ENCODE measurements around the gene CDK8. TPM values are rescaled to one million over a fixed set of nuclear protein-coding genes. Genes with fewer than 3 reads are reported as not detected.
"Not testable (repeated sequence)": the region's sequence is repeated elsewhere in the genome, so short reads cannot be mapped to it uniquely, and the experiment has no call there.

Gene CDK8
- total RNA-seq, 1 donor from 2014 or later: 9.7 TPM

- intact Hi-C loops (cut with DNase I): no loop called here
- ATAC-seq (ENCODE audit: poor library complexity) (no peak), DNase-seq (no peak)
Observed at GRCh38 chr13:26300140-26300539, 46.2 kb downstream of the CDK8 start.

- intact Hi-C loops (cut with DNase I): no loop called here
- ATAC-seq (ENCODE audit: poor library complexity) (no peak), DNase-seq (no peak)
Observed at GRCh38 chr13:26305676-26306075, 51.7 kb downstream of the CDK8 start.

GRCh38 chr13:26307701-26308100 is 53.8 kb downstream of the CDK8 start:
- DNase-seq: no peak
- intact Hi-C loops (cut with DNase I): no loop called here
- ATAC-seq (ENCODE audit: poor library complexity): no peak

DNA sequence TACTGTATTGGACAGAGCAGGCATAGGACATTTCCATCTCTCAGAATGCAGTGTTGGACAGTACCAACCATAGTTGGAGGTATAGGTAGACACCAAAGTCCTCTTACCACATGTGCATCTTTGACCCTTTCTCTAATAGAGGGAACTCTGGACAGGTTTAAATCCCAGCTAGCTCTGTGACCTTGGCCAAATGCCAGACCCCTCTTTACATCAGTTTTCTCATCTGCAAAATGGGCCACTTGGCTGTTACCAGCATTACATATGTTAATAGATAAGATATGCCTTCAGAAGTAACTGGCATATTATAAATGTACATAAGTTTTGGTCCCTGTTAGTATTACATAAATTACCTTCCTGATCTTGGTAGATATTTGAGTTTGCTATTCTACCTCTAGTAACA is 54.3 kb downstream of the CDK8 start:
- ATAC-seq (ENCODE audit: poor library complexity): no peak
- intact Hi-C loops (cut with DNase I): no loop called here
- DNase-seq: no peak

GRCh38 chr13:26308836-26309235 is 54.9 kb downstream of the CDK8 start:
- no peak for ATAC-seq (ENCODE audit: poor library complexity)
- DNase-seq: no peak
- intact Hi-C loops (cut with DNase I): no loop called here

- DNase-seq (no peak), ATAC-seq (ENCODE audit: poor library complexity) (no peak)
- intact Hi-C loops (cut with DNase I): no loop called here
Observed at GRCh38 chr13:26310003-26310402, 56.1 kb downstream of the CDK8 start.

DNA sequence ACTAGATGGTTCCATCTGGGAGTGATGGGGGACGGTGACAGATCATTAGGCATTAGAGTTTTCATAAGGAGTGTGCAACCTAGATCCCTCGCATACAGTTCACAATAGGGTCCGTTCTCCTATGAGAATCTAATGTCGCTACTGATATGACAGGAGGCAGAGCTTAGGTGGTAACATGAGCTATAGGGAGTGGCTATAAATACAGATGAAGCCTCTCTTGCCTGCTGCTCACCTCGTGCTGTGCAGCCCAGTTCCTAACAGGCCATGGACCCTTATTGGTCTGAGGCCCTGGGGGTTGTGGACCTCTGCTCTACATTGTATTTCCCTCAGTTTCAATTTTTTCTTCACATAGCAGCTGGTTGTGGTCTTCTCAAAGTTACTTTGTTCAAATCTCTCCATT is 56.5 kb downstream of the CDK8 start:
- intact Hi-C loops (cut with DNase I): no loop called here
- no peak for ATAC-seq (ENCODE audit: poor library complexity)
- DNase-seq: no peak

DNA sequence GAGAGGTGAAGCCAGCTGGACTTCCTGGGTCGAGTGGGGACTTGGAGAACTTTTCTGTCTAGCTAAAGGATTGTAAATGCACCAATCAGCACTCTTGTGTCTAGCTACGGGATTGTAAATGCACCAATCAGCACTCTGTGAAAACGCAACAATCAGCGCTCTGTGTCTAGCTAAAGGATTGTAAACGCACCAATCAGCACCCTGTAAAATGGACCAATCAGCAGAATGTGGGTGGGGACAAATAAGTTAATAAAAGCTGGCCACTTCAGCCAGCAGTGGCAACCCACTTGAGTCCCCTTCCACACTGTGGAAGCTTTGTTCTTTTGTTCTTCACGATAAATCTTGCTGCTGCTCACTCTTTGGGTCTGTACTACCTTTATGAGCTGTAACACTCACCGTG is 58.1 kb downstream of the CDK8 start:
- DNase-seq; intact Hi-C loops (cut with DNase I); ATAC-seq (ENCODE audit: poor library complexity): not testable (repeated sequence)

DNA sequence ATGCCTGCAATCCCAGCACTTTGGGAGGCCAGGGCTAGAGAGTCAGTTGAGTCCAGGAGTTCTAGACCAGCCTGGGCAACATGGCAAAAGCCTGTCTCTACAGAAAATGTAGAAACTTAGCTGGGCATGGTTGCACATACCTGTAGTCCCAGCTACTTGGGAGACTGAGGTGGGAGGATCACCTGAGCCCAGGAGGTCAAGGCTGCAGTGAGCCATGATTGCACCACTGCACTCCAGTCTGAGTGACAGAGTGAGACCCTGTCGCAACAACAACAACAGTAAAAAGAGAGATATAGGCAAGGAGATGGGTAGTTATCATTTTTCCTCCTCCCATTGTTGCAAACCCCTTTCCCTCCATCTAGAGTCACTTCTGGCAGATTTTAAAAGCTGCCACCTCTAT is 62.2 kb downstream of the CDK8 start:
- intact Hi-C loops (cut with DNase I); DNase-seq; ATAC-seq (ENCODE audit: poor library complexity): not testable (repeated sequence)

- intact Hi-C loops (cut with DNase I): loop anchor here (5.0 kb wide), 1 partner anchor 37 kb away; no protein-coding TSS in a partner anchor
- DNase-seq (no peak), ATAC-seq (ENCODE audit: poor library complexity) (no peak)
Observed at GRCh38 chr13:26320766-26321165, 66.8 kb downstream of the CDK8 start.

GRCh38 chr13:26323127-26323526 is 69.2 kb downstream of the CDK8 start:
- DNase-seq (no peak), ATAC-seq (ENCODE audit: poor library complexity) (peak; percentile 45)
- intact Hi-C loops (cut with DNase I): loop anchor here (5.0 kb wide), 1 partner anchor 34 kb away; no protein-coding TSS in a partner anchor

GRCh38 chr13:26323764-26324163 is 69.8 kb downstream of the CDK8 start:
- ATAC-seq (ENCODE audit: poor library complexity): peak; percentile 36

DNA sequence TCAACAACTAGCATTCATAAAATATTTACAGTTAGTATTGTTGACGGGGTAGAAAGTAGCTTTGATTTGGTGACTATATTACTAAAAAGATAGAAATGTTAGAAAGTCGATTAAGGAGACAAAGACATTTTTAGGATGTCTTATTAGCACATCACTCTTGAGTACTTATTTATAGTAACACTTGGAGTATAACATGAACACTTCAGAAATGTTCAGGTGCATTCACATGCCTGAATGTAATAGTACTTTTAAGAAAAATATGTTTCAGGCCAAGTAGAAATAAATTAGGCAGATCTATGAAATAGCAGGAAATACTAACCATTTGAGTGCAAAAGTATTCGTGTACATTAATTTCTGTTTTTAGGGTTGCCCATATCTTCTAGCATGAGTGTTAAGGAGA is 70.4 kb downstream of the CDK8 start:
- intact Hi-C loops (cut with DNase I): loop anchor here (5.0 kb wide), 1 partner anchor 33 kb away; no protein-coding TSS in a partner anchor
- no peak for DNase-seq
- ATAC-seq (ENCODE audit: poor library complexity): no peak

More at GRCh38 chr13:26323764-26324163, 69.8 kb downstream of the CDK8 start:
- no peak for DNase-seq
- intact Hi-C loops (cut with DNase I): loop anchor here (5.0 kb wide), 1 partner anchor 34 kb away; no protein-coding TSS in a partner anchor

GRCh38 chr13:26324867-26325266 is 70.9 kb downstream of the CDK8 start:
- intact Hi-C loops (cut with DNase I): loop anchor here (5.0 kb wide), 1 partner anchor 32 kb away; no protein-coding TSS in a partner anchor
- ATAC-seq (ENCODE audit: poor library complexity) (no peak), DNase-seq (no peak)

- intact Hi-C loops (cut with DNase I): no loop called here
- DNase-seq (no peak), ATAC-seq (ENCODE audit: poor library complexity) (peak; percentile 62)
Observed at GRCh38 chr13:26325876-26326275, 71.9 kb downstream of the CDK8 start.

DNA sequence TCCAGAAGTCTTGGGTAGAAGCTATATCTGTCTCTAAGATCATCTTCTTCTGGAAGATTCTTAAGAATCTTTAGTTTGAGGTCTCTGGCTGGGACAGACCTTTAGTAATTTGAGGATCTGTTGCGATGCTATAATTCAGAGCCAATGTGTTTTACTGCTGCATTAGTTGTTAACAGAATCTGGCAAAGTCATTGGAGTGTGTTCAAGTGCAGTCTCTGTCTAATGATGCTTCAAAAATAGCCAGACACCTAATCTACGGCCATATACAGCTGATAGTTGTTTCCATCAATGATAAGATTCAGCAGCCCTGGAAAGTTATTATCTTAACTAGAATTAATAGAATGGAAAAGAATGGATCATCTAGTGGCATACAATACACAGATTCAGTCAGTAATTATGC is 72.6 kb downstream of the CDK8 start:
- DNase-seq (no peak), ATAC-seq (ENCODE audit: poor library complexity) (peak; percentile 36)
- intact Hi-C loops (cut with DNase I): no loop called here

GRCh38 chr13:26327940-26328725 is 74.2 kb downstream of the CDK8 start:
- no peak for ATAC-seq (ENCODE audit: poor library complexity)
- intact Hi-C loops (cut with DNase I): no loop called here
- DNase-seq: no peak

DNA sequence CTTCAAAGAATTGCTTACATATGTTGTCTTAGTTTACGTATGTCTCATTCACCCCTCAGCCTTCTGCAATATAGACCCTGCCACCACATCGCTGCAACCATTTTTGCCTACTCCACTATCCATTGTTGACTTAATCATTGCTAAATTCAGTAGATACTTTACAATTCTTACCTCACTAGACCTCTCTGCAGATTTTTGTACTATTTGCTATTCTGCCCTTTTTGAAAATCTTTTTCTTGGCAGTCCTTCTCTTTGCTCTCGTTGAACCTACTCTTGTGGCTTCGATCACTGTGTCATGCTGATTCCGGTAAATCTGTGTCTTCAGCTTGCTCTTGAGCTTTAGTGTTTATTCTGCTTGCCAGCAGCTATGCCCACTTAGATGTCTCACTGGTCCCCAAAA is 81.2 kb downstream of the CDK8 start:
- ATAC-seq (ENCODE audit: poor library complexity) (no peak), DNase-seq (no peak)
- intact Hi-C loops (cut with DNase I): no loop called here

- ATAC-seq (ENCODE audit: poor library complexity) (no peak), DNase-seq (no peak)
- intact Hi-C loops (cut with DNase I): no loop called here
Observed at GRCh38 chr13:26340807-26341206, 86.9 kb downstream of the CDK8 start.

DNA sequence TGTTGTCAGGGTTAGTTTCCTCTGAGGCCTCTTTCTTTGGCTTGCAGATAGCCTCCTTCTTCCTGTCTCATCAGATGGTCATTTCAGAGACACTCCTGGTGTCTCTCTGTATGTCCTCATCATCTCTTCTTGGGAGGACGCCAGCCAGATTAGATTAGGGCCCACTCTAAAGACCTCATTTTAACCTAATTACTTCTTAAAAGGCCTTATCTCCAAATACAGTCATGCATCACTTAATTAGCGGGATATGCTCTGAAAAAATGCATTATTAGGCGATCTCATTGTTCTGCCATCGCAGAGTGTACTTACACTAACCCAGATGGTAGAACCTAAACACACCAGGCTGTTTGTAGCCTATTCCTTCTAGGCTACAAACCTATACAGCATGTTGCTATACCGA is 89.0 kb downstream of the CDK8 start:
- ATAC-seq (ENCODE audit: poor library complexity): no peak
- intact Hi-C loops (cut with DNase I): no loop called here
- DNase-seq: no peak
